Body of pancreas (tissue), 4 donors: ENCODE data around the gene SSTR3.

ENCODE experiments used
- CTCF ChIP-seq, 7 experiments: fragments of 450-650 bp in 4 of 7; fragments of 200-600 bp in 3 of 7; sonication (generic) in 3 of 7; IDR thresholded peaks; one replicate each; pipeline ENCODE4 v1.5.1; 2016 to 2019; ENCODE audit warnings: antibody characterized with exemption in 7 of 7
- POLR2A ChIP-seq, 3 donors: fragments of 450-650 bp; IDR thresholded peaks; one replicate each; pipeline ENCODE4 v1.6.1; 2016; ENCODE audit warnings: antibody characterized with exemption in 3 of 3, mild to moderate bottlenecking in 2 of 3

GRCh38 chr22:37172266-37173245, 39.7 kb downstream of the SSTR3 start:
- no peak for TF ChIP-seq CTCF (IDR thresholded peaks at IDR 0.05)
- no peak for TF ChIP-seq POLR2A (IDR thresholded peaks at IDR 0.05)
